Umbilical cord (tissue), 2 donors: Measurements from ENCODE around the gene TSEN54. TPM values are rescaled to one million over a fixed set of nuclear protein-coding genes. Genes with fewer than 3 reads are reported as not detected.
A peak's percentile ranks its signal among the peaks of the same experiment; 100 is the strongest.

Source experiments
- DNase-seq: peaks from one replicate; pipeline ENCODE4 v3.0.0-alpha.2; 2015; ENCODE audit warnings: low spot score
- total RNA-seq: library from RNA; depleted of rRNA; stranded (reverse); fragments of >200 nt; gene quantifications from one replicate; pipeline ENCODE4 v1.2.3, GENCODE V29; 2014; ENCODE audit warnings: low replicate concordance; ENCODE audit not compliant: insufficient read depth

The TSEN54 gene
- total RNA-seq, 1 donor from 2014 or later = 12.3 TPM

- DNase-seq = no peak
Measured at GRCh38 chr17:75564195-75564594, 47.9 kb downstream of the TSEN54 start.

- DNase-seq = peak; percentile 50
Measured at GRCh38 chr17:75565066-75565465, 48.7 kb downstream of the TSEN54 start.

GRCh38 chr17:75565618-75566017 is 49.3 kb downstream of the TSEN54 start:
- no peak for DNase-seq

- no peak for DNase-seq
Measured at GRCh38 chr17:75566416-75566815, 50.1 kb downstream of the TSEN54 start.

GRCh38 chr17:75566834-75567233 is 50.5 kb downstream of the TSEN54 start:
- no peak for DNase-seq

GRCh38 chr17:75568412-75569255 is 52.3 kb downstream of the TSEN54 start:
- DNase-seq = no peak

- DNase-seq = no peak
Measured at GRCh38 chr17:75570034-75570676, 53.8 kb downstream of the TSEN54 start.

GRCh38 chr17:75570772-75571171 is 54.4 kb downstream of the TSEN54 start:
- DNase-seq = no peak

GRCh38 chr17:75571197-75571884 is 55.0 kb downstream of the TSEN54 start:
- peak; percentile 53 for DNase-seq

GRCh38 chr17:75571885-75572215 is 55.5 kb downstream of the TSEN54 start:
- DNase-seq = no peak

- no peak for DNase-seq
Measured at GRCh38 chr17:75572713-75573539, 56.6 kb downstream of the TSEN54 start.

GRCh38 chr17:75573540-75573957 is 57.2 kb downstream of the TSEN54 start:
- DNase-seq = no peak

- no peak for DNase-seq
Measured at GRCh38 chr17:75573994-75574393, 57.7 kb downstream of the TSEN54 start.

Other genes starting within 250 kb of the TSEN54 start
- 2.9 TPM for gene MIF4GD, start 245.3 kb upstream of the TSEN54 start, total RNA-seq
- 43.1 TPM for gene SLC25A19, start 227.1 kb upstream of the TSEN54 start, total RNA-seq
- gene GRB2, start 110.8 kb upstream of the TSEN54 start, total RNA-seq = 58.5 TPM
- 27.9 TPM for gene TMEM94, start 59.9 kb upstream of the TSEN54 start, total RNA-seq
- gene CASKIN2, start 991 bp upstream of the TSEN54 start, total RNA-seq = 12.3 TPM
- 14.7 TPM for gene LLGL2, start 9.2 kb downstream of the TSEN54 start, total RNA-seq
- 81.4 TPM for gene MYO15B, start 71.3 kb downstream of the TSEN54 start, total RNA-seq
- gene SMIM5, start 116.9 kb downstream of the TSEN54 start, total RNA-seq = 8.7 TPM
- 18.3 TPM for gene RECQL5, start 150.6 kb downstream of the TSEN54 start, total RNA-seq
- 27.4 TPM for gene SAP30BP, start 150.8 kb downstream of the TSEN54 start, total RNA-seq
- gene ITGB4, start 204.9 kb downstream of the TSEN54 start, total RNA-seq = 28.4 TPM
- 31.5 TPM for gene GALK1, start 248.7 kb downstream of the TSEN54 start, total RNA-seq